Cortex of kidney (tissue), 1 donor: ENCODE results near the gene UBXN10.

Experiments used
- DNase-seq: peaks from one replicate; lab custom pipeline; 2025; lab: John Stamatoyannopoulos, UW

The UBXN10 gene

GRCh38 chr1:20237646-20238045 is 51.8 kb downstream of the UBXN10 start:
- DNase-seq: no peak

DNA sequence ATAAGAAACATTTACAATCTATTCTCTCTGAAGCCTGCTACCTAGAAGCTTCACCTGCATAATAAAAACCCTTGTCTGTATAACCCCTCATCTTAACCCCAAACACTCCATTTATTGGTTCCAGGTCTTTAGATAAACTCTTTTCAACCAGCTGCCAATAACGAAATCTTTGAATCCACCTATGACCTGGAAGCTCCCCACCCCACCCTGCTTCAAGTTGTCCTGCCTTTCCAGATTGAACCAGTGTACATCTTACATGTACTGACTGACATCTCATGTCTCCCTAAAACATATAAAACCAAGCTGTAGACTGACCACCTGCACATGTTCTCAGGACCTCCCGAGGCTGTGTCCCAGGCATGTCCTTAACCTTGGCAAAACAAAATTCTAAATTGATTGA is 54.1 kb downstream of the UBXN10 start:
- no peak for DNase-seq

GRCh38 chr1:20242890-20243479 is 57.1 kb downstream of the UBXN10 start:
- no peak for DNase-seq
